Panc1 (cell line): ENCODE data around the gene RIMBP2. TPM values are rescaled to one million over a fixed set of nuclear protein-coding genes. Genes with fewer than 3 reads are reported as not detected.

Experiments
- ATAC-seq: fragments of 200-7000 bp; cut with Tn5 transposase; 2 replicates; pipeline ENCODE4 v1.9.1; 2020; ENCODE audit warnings: mild to moderate bottlenecking, moderate library complexity
- BruUV-seq: library from RNA; stranded (reverse); fragments of 400-500 nt; replicated peaks from 2 replicates; lab custom pipeline; 2021; lab: Mats Ljungman, UMichigan
- CTCF ChIA-PET: fragments of 300-600 bp; sonication (Branson Sonifier 250); formaldehyde crosslinking; loops from one replicate; lab custom pipeline; 2022; ENCODE audit warnings: antibody characterized with exemption; lab: Charles Lee
- POLR2A ChIA-PET: fragments of 300-600 bp; sonication (Branson Sonifier 250); formaldehyde crosslinking; loops from one replicate; lab custom pipeline; 2022; ENCODE audit warnings: antibody characterized with exemption; lab: Charles Lee
- DNase-seq: peaks from one replicate; pipeline ENCODE4 v3.0.0-alpha.2; 2010; ENCODE audit warnings: low read depth, low spot score
- H3K27ac ChIP-seq: 2 replicates; pipeline ENCODE4 v1.5.1; 2011; ENCODE audit warnings: mild to moderate bottlenecking, low read length, inconsistent platforms
- H3K27me3 ChIP-seq: fragments of 200-500 bp; sonication (Bioruptor generic); 2 replicates; pipeline ENCODE4 v1.6.0; 2014; ENCODE audit warnings: low read length, inconsistent platforms; ENCODE audit not compliant: control insufficient read depth, insufficient read depth
- H3K36me3 ChIP-seq: fragments of 200-500 bp; sonication (Bioruptor generic); 2 replicates; pipeline ENCODE4 v1.5.1; 2014; ENCODE audit warnings: inconsistent platforms, mild to moderate bottlenecking, low read length, moderate library complexity; ENCODE audit not compliant: control insufficient read depth, insufficient read depth
- H3K4me1 ChIP-seq: 2 replicates; pipeline ENCODE4 v1.5.1; 2011; ENCODE audit warnings: inconsistent platforms, mild to moderate bottlenecking, low read length, moderate library complexity; ENCODE audit not compliant: control insufficient read depth, insufficient read depth
- H3K4me3 ChIP-seq, 2 experiments: 2 replicates each; pipeline ENCODE4 v1.5.1; 2011 to 2012; ENCODE audit warnings: low read depth in 2 of 2, low read length in 2 of 2, mild to moderate bottlenecking in 2 of 2, inconsistent platforms in 1 of 2, moderate library complexity in 1 of 2
- H3K9me3 ChIP-seq: fragments of 200-500 bp; sonication (Bioruptor generic); 2 replicates; pipeline ENCODE4 v1.5.1; 2014; ENCODE audit warnings: low read depth, mild to moderate bottlenecking, inconsistent platforms, low read length, moderate library complexity; ENCODE audit not compliant: control insufficient read depth, insufficient read depth
- POLR2AphosphoS5 ChIP-seq: IDR thresholded peaks from 2 replicates; pipeline ENCODE4 v1.6.1; 2012; ENCODE audit warnings: mild to moderate bottlenecking, low read depth, low read length, moderate library complexity
- SIN3A ChIP-seq: IDR thresholded peaks from 2 replicates; pipeline ENCODE4 v1.6.1; 2012; ENCODE audit warnings: low read depth, mild to moderate bottlenecking, low read length, moderate library complexity, borderline replicate concordance; ENCODE audit not compliant: insufficient read depth
- TCF7L2 ChIP-seq: IDR thresholded peaks from 2 replicates; pipeline ENCODE4 v1.6.1; 2011; ENCODE audit warnings: mild to moderate bottlenecking, low read depth, low read length, inconsistent platforms
- in situ Hi-C: cut with HindIII; loops from 2 replicates; pipeline ENCODE4 v1.10.0; 2016; ENCODE audit warnings: low sequenced_read_pairs, low pct_unique_long_range_greater_than_20kb
- intact Hi-C: fragments of 100-400 bp; cut with micrococcal nuclease; formaldehyde crosslinking; loops from one replicate; pipeline ENCODE4 v1.10.0; 2022; ENCODE audit not compliant: unreplicated experiment
- total RNA-seq: library from RNA; stranded (reverse); gene quantifications from one replicate; pipeline ENCODE4 v1.2.1, GENCODE V29; 2021; ENCODE audit not compliant: unreplicated experiment
- TF ChIP-seq, protein P1 (sequence below), 2 experiments: IDR thresholded peaks; 2 replicates each; pipeline ENCODE4 v1.6.1; 2011 to 2012; ENCODE audit warnings: low read depth in 2 of 2, control low read depth in 1 of 2, low read length in 1 of 2, mild to moderate bottlenecking in 1 of 2, moderate library complexity in 1 of 2; ENCODE audit not compliant: insufficient read depth in 1 of 2
- TF ChIP-seq, protein P2 (sequence below): fragments of 450-650 bp; IDR thresholded peaks from 2 replicates; pipeline ENCODE4 v1.5.1; 2017; ENCODE audit warnings: mild to moderate bottlenecking

Gene RIMBP2
- total RNA-seq, 1 experiment from 2014 or later: not detected

DNA sequence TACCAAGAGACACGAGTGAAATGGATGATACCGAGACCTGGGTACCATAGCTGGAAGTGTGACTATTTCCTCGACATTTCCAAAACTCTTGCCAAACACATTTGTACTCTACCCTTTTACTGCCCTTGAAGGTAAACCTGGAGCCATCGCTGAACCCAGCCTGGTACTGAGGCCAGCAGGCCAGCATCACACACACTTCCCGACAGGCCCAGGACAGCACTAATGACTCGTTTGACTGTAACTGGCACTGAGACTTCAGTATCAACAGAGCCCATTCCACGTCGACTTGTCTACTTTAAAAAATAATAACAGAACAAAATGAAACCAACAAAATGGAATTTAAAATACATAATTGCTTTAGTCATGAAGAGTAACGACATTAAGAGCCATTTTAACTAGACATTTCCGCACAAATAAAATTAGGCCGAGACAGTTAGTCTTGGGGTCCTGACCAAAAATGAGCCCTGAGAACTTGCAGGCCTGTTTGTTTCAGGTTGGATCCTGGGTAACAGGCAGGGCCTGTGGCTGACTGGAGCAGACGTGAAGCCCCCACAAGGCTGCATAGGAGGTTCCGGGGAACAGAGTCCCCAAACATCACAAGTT is 94.3 kb downstream of the RIMBP2 start:
- Histone ChIP-seq H3K27me3 (no peaks in the 10 kb centered on the region), H3K36me3 (no peaks in the 10 kb centered on the region), H3K4me3 (no peak overlapping the region), H3K9me3 (no peaks in the 10 kb centered on the region), H3K4me1 (no peaks in the 10 kb centered on the region), H3K27ac (no peak overlapping the region)
- ATAC-seq (no peak), DNase-seq (no peak)
- TF ChIP-seq POLR2AphosphoS5: no peak
- TF ChIP-seq TCF7L2: no peak
- TF ChIP-seq, protein P1, sequence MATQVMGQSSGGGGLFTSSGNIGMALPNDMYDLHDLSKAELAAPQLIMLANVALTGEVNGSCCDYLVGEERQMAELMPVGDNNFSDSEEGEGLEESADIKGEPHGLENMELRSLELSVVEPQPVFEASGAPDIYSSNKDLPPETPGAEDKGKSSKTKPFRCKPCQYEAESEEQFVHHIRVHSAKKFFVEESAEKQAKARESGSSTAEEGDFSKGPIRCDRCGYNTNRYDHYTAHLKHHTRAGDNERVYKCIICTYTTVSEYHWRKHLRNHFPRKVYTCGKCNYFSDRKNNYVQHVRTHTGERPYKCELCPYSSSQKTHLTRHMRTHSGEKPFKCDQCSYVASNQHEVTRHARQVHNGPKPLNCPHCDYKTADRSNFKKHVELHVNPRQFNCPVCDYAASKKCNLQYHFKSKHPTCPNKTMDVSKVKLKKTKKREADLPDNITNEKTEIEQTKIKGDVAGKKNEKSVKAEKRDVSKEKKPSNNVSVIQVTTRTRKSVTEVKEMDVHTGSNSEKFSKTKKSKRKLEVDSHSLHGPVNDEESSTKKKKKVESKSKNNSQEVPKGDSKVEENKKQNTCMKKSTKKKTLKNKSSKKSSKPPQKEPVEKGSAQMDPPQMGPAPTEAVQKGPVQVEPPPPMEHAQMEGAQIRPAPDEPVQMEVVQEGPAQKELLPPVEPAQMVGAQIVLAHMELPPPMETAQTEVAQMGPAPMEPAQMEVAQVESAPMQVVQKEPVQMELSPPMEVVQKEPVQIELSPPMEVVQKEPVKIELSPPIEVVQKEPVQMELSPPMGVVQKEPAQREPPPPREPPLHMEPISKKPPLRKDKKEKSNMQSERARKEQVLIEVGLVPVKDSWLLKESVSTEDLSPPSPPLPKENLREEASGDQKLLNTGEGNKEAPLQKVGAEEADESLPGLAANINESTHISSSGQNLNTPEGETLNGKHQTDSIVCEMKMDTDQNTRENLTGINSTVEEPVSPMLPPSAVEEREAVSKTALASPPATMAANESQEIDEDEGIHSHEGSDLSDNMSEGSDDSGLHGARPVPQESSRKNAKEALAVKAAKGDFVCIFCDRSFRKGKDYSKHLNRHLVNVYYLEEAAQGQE (IDR thresholded peaks at IDR 0.05; ENCODE audit: insufficient read depth in 1 of 2, low read depth in 2 of 2, low read length in 1 of 2): no peak
- TF ChIP-seq, protein P2, sequence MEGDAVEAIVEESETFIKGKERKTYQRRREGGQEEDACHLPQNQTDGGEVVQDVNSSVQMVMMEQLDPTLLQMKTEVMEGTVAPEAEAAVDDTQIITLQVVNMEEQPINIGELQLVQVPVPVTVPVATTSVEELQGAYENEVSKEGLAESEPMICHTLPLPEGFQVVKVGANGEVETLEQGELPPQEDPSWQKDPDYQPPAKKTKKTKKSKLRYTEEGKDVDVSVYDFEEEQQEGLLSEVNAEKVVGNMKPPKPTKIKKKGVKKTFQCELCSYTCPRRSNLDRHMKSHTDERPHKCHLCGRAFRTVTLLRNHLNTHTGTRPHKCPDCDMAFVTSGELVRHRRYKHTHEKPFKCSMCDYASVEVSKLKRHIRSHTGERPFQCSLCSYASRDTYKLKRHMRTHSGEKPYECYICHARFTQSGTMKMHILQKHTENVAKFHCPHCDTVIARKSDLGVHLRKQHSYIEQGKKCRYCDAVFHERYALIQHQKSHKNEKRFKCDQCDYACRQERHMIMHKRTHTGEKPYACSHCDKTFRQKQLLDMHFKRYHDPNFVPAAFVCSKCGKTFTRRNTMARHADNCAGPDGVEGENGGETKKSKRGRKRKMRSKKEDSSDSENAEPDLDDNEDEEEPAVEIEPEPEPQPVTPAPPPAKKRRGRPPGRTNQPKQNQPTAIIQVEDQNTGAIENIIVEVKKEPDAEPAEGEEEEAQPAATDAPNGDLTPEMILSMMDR: no peak
- TF ChIP-seq SIN3A: no peak
- BruUV-seq: no TSS peak
- intact Hi-C loops (no loop called here), in situ Hi-C loops (no loop called here)
- ChIA-PET CTCF (no interaction called here), POLR2A (no interaction called here)

DNA sequence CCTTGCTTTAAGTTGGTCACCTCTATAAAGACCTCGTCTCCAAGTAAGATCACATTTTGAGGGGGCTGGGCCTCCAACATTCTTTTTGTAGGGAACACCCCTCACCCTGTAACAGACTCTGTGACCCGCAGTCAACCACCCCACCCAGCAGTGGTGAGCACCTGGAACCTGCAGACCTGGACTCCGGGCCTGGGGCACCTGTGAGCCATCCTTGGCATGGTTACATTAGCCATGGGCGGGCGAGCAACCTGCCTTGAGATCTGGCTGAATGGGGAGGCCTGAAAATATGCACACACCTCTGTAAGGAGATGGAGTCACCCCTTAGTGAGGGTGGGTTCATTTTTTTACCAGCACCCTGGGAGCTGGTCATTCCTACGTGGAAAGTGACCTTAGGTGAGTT is 95.3 kb downstream of the RIMBP2 start:
- DNase-seq (no peak), ATAC-seq (no peak)
- in situ Hi-C loops (no loop called here), intact Hi-C loops (no loop called here)
- Histone ChIP-seq H3K9me3 (no peaks in the 10 kb centered on the region), H3K4me3 (no peak overlapping the region), H3K27me3 (no peaks in the 10 kb centered on the region), H3K36me3 (no peaks in the 10 kb centered on the region), H3K27ac (no peak overlapping the region), H3K4me1 (no peaks in the 10 kb centered on the region)
- POLR2A ChIA-PET: no interaction called here
- CTCF ChIA-PET: no interaction called here
- no peak for TF ChIP-seq POLR2AphosphoS5
- TF ChIP-seq TCF7L2: no peak
- no peak for TF ChIP-seq SIN3A
- TF ChIP-seq, protein P2: no peak
- TF ChIP-seq, protein P1 (IDR thresholded peaks at IDR 0.05; ENCODE audit: insufficient read depth in 1 of 2, low read depth in 2 of 2, low read length in 1 of 2): no peak
- no TSS peak for BruUV-seq
